Anterior cingulate cortex (tissue), 58 donors: Measurements from ENCODE around the gene METTL21A.

ENCODE experiments used
- DNase-seq, 58 donors: peaks; one replicate each; lab custom pipeline; 2025; lab: John Stamatoyannopoulos, UW

The METTL21A gene

GRCh38 chr2:207565736-207566500 is 59.3 kb downstream of the METTL21A start:
- no peak for DNase-seq
